ENCODE measurements around the gene SPDYE16. TPM values are rescaled to one million over a fixed set of nuclear protein-coding genes. Genes with fewer than 3 reads are reported as not detected.
"Not testable (repeated sequence)": the region's sequence is repeated elsewhere in the genome, so short reads cannot be mapped to it uniquely, and the experiment has no call there.

SPDYE16 gene
- total and polyA plus RNA-seq, 8 donors: 0.26 to 6.4 (median 4.9) TPM; not detected in 1

GRCh38 chr7:76515999-76516443, 27.1 kb downstream of the SPDYE16 start:
- ATAC-seq (peak; percentile 40), DNase-seq (peak in 3 of 4 donors; percentile 37 to 89 (median 44))
- Histone ChIP-seq H3K4me1 (no peaks in the 10 kb centered on the region), H3K27ac (no peak overlapping the region), H3K4me3 (no peak overlapping the region), H3K9me3 (no peaks in the 10 kb centered on the region), H3K27me3 (peaks cover 0 to 5% of the 10 kb centered on the region in 2 donors), H3K36me3 (no peaks in the 10 kb centered on the region)
- peak; percentile 59 for TF ChIP-seq CTCF (IDR thresholded peaks at IDR 0.05)
- intact Hi-C loops (cut with DNase I): no loop called here

- TF ChIP-seq CTCF (IDR thresholded peaks at IDR 0.05): no peak
- Histone ChIP-seq H3K9me3 (no peaks in the 10 kb centered on the region), H3K4me3 (no peak overlapping the region), H3K27me3 (peaks cover 0 to 5% of the 10 kb centered on the region in 2 donors), H3K27ac (no peak overlapping the region), H3K36me3 (no peaks in the 10 kb centered on the region), H3K4me1 (peaks cover 0 to 2% of the 10 kb centered on the region in 2 donors)
- DNase-seq (peak in 1 of 4 donors; percentile 75), ATAC-seq (no peak)
- intact Hi-C loops (cut with DNase I): no loop called here
These were observed 27.9 kb downstream of the SPDYE16 start for GRCh38 chr7:76514926-76515771.

GRCh38 chr7:76513817-76514799, 29.0 kb downstream of the SPDYE16 start:
- H3K4me1 ChIP-seq: peaks cover 4 to 11% of the 10 kb centered on the region in 2 donors
- peak in 1 of 4 donors; percentile 69 for DNase-seq
- H3K27me3 ChIP-seq: peaks cover 0 to 5% of the 10 kb centered on the region in 2 donors
- H3K36me3 ChIP-seq: no peaks in the 10 kb centered on the region
- no peak for ATAC-seq
- H3K27ac ChIP-seq: no peak overlapping the region
- H3K4me3 ChIP-seq: no peak overlapping the region
- intact Hi-C loops (cut with DNase I): no loop called here
- TF ChIP-seq CTCF (IDR thresholded peaks at IDR 0.05): no peak
- H3K9me3 ChIP-seq: no peaks in the 10 kb centered on the region

- DNase-seq (peak in 1 of 4 donors; percentile 69), ATAC-seq (no peak)
- TF ChIP-seq CTCF (IDR thresholded peaks at IDR 0.05): no peak
- H3K4me3 ChIP-seq: no peak overlapping the region
- H3K36me3 ChIP-seq: no peaks in the 10 kb centered on the region
- peaks cover 0 to 5% of the 10 kb centered on the region in 2 donors for H3K27me3 ChIP-seq
- intact Hi-C loops (cut with DNase I): no loop called here
- H3K9me3 ChIP-seq: no peaks in the 10 kb centered on the region
- no peak overlapping the region for H3K27ac ChIP-seq
- peaks cover 4 to 11% of the 10 kb centered on the region in 2 donors for H3K4me1 ChIP-seq
These were observed 29.9 kb downstream of the SPDYE16 start for GRCh38 chr7:76512941-76513816.

GRCh38 chr7:76511911-76512885, 30.9 kb downstream of the SPDYE16 start:
- DNase-seq (peak in 2 of 4 donors; percentile 46 to 61), ATAC-seq (peak; percentile 93)
- H3K9me3 ChIP-seq; H3K36me3 ChIP-seq; H3K27me3 ChIP-seq; H3K4me3 ChIP-seq; H3K27ac ChIP-seq; intact Hi-C loops (cut with DNase I): not testable (repeated sequence)
- peaks cover 4 to 17% of the 10 kb centered on the region in 2 donors for H3K4me1 ChIP-seq

- ATAC-seq; intact Hi-C loops (cut with DNase I); H3K27me3 ChIP-seq; H3K9me3 ChIP-seq; H3K4me3 ChIP-seq; H3K27ac ChIP-seq: not testable (repeated sequence)
- DNase-seq: peak in 1 of 4 donors; percentile 70
- Histone ChIP-seq H3K4me1 (peaks cover 4 to 20% of the 10 kb centered on the region in 2 donors), H3K36me3 (peaks cover 0 to 12% of the 10 kb centered on the region in 2 donors)
These were observed 31.7 kb downstream of the SPDYE16 start for GRCh38 chr7:76511200-76511910.
